HL-60 (cell line): ENCODE results near the gene CDYL.

ENCODE experiments used
- DNase-seq, 2 experiments: peaks; one replicate each; pipeline ENCODE4 v3.0.0-alpha.2; 2010 to 2020; ENCODE audit warnings: low read depth in 1 of 2, low spot score in 1 of 2
- H3K27ac ChIP-seq: fragments of 250-450 bp; sonication (Bioruptor Pico); replicated peaks from 2 replicates; pipeline ENCODE4 v1.5.1; 2020; ENCODE audit warnings: mild to moderate bottlenecking, moderate library complexity
- H3K27me3 ChIP-seq: fragments of 250-450 bp; sonication (Bioruptor Pico); 2 replicates; pipeline ENCODE4 v1.5.1; 2021; ENCODE audit warnings: mild to moderate bottlenecking, moderate library complexity; ENCODE audit not compliant: insufficient read depth, poor library complexity, severe bottlenecking
- H3K4me3 ChIP-seq: replicated peaks from 2 replicates; pipeline ENCODE4 v1.5.1; 2011; ENCODE audit warnings: mild to moderate bottlenecking, control low read depth, low read length; ENCODE audit not compliant: insufficient read depth
- GABPA ChIP-seq: IDR thresholded peaks from 2 replicates; pipeline ENCODE4 v1.6.1; 2012; ENCODE audit warnings: low read depth
- POLR2AphosphoS5 ChIP-seq: IDR thresholded peaks from 2 replicates; pipeline ENCODE4 v1.6.1; 2012; ENCODE audit warnings: low read depth
- REST ChIP-seq: IDR thresholded peaks from 2 replicates; pipeline ENCODE4 v1.6.1; 2012; ENCODE audit warnings: low read depth; ENCODE audit not compliant: insufficient replicate concordance
- SPI1 ChIP-seq: IDR thresholded peaks from 2 replicates; pipeline ENCODE4 v1.6.1; 2012; ENCODE audit warnings: low read depth, mild to moderate bottlenecking, borderline replicate concordance
- TF ChIP-seq, protein P1 (sequence below): IDR thresholded peaks from one replicate; pipeline ENCODE4 v1.5.1; 2011; ENCODE audit warnings: low read length, control low read depth, inconsistent platforms; ENCODE audit not compliant: insufficient read depth

The CDYL gene

DNA sequence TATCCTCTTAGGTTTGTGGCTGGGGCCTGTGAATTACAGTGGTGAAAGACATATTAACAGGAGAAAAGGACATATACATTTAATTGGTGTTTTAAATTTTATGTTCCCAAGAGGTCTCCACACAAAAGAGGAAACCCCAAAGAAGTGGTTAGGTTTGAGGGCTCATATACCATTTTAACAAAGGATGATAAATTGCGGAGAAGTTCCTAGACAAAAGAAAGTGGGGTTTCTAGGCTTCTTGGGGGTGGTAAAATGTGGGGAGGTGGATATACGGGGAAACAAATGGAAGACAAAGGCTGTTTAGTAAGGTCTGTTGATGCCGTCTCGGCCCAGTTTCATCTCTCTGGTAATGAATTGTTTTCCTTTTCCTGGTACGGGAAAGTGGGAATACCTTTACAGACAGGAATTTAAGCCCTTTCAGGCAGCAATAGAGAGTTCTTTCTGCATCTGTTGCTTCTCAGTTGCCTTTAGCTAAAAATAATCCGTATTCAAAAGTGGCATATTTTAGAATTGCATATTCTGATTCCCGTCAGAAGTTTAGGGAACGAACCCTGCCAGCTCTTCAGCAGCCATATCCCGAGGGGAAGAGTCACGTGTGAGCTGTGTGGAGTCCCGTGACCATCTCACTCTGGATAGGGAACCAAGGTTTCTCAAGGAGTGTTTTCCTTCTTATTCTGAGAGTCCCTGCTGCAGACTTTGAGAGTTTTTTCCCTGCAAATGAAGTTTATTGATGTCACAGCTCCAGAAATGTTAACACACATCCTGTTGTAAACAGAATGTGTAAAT is 123.2 kb downstream of the CDYL start:
- H3K4me3 ChIP-seq = no peak overlapping the region
- no peak for DNase-seq
- H3K27ac ChIP-seq = no peak overlapping the region
- no peak for TF ChIP-seq GABPA
- TF ChIP-seq POLR2AphosphoS5 = no peak
- TF ChIP-seq REST = no peak
- TF ChIP-seq, protein P1, sequence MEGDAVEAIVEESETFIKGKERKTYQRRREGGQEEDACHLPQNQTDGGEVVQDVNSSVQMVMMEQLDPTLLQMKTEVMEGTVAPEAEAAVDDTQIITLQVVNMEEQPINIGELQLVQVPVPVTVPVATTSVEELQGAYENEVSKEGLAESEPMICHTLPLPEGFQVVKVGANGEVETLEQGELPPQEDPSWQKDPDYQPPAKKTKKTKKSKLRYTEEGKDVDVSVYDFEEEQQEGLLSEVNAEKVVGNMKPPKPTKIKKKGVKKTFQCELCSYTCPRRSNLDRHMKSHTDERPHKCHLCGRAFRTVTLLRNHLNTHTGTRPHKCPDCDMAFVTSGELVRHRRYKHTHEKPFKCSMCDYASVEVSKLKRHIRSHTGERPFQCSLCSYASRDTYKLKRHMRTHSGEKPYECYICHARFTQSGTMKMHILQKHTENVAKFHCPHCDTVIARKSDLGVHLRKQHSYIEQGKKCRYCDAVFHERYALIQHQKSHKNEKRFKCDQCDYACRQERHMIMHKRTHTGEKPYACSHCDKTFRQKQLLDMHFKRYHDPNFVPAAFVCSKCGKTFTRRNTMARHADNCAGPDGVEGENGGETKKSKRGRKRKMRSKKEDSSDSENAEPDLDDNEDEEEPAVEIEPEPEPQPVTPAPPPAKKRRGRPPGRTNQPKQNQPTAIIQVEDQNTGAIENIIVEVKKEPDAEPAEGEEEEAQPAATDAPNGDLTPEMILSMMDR = no peak
- TF ChIP-seq SPI1 = no peak
- no peaks in the 10 kb centered on the region for H3K27me3 ChIP-seq

- DNase-seq = peak; percentile 5 to 14
- H3K27ac ChIP-seq = no peak overlapping the region
- no peak overlapping the region for H3K4me3 ChIP-seq
- H3K27me3 ChIP-seq = no peaks in the 10 kb centered on the region
- TF ChIP-seq REST = no peak
- no peak for TF ChIP-seq GABPA
- TF ChIP-seq POLR2AphosphoS5 = no peak
- TF ChIP-seq, protein P1 = no peak
- no peak for TF ChIP-seq SPI1
These were observed 125.3 kb downstream of the CDYL start for GRCh38 chr6:4901386-4902061.

- Histone ChIP-seq H3K27me3 (no peaks in the 10 kb centered on the region), H3K27ac (no peak overlapping the region), H3K4me3 (no peak overlapping the region)
- TF ChIP-seq GABPA (no peak), SPI1 (peak; percentile 83; the same call in 1 of the 2 replicates)
- peak in 1 of 2 experiments; percentile 67 for DNase-seq
These were observed 126.2 kb downstream of the CDYL start for GRCh38 chr6:4902363-4902762.

- no peak overlapping the region for H3K4me3 ChIP-seq
- no peak for DNase-seq
- H3K27me3 ChIP-seq = no peaks in the 10 kb centered on the region
- TF ChIP-seq GABPA (no peak), POLR2AphosphoS5 (no peak), SPI1 (no peak), REST (no peak)
- TF ChIP-seq, protein P1 = no peak
- no peak overlapping the region for H3K27ac ChIP-seq
These were observed 126.9 kb downstream of the CDYL start for GRCh38 chr6:4903121-4903520.
